Measurements from ENCODE around the gene KCTD17. TPM values are rescaled to one million over a fixed set of nuclear protein-coding genes. Genes with fewer than 3 reads are reported as not detected.

The KCTD17 gene
- total RNA-seq, 1 donor from 2014 or later: 39.6 TPM

DNA sequence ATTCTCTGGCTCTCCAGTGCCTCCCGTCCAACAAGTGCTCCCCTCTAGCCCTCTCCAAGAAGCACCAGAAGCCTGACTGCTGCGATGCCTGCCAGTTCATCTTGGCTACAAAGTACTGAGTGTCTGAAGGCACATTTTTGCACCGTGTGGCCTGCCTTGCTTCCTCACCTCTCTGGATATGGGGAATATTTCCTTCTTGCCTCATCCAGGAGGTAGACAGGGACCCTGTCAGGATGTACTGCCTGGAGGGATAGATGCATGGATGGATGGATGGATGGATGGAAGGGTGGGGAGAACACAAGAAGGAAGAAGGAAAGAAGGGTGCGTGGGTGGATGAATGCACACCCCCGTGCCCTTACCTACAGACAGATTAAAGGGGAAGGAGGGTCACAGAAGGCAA, 27.6 kb downstream of the KCTD17 start:
- no peaks in the 10 kb centered on the region for H3K4me1 Mint-ChIP-seq (ENCODE audit: unreplicated experiment)
- peaks cover 40% of the 10 kb centered on the region for H3K27me3 Mint-ChIP-seq (ENCODE audit: unreplicated experiment)

DNA sequence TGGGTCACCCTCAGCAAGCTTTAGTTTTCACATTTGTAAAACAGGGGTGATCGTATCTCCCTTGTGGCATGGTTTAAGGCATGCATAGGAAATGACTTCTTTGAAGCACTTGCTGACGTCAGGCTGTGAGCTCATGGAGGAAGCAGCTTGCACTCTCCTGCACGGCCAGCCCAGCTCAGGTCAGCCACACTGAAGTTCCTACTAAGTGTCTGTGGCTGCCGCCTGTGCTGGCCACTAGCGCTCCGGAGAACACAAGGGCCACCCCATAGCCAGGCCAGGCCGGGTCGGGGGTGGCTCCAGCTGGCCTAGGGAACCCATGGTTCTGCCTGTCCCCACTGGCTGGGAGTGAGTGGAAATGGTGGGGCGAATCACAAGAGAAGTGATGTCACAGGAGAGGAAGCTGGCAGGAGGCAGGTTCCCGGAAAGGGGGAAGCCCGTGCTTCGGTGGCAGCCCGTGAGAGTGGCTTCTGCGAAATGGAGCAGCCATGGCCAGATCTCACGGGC, 28.2 kb downstream of the KCTD17 start:
- Mint-ChIP-seq H3K27me3 (ENCODE audit: unreplicated experiment) (peaks cover 40% of the 10 kb centered on the region), H3K36me3 (ENCODE audit: unreplicated experiment) (no peaks in the 10 kb centered on the region)

More for the DNA sequence above, 27.6 kb downstream of the KCTD17 start:
- DNase-seq (ENCODE audit: extremely low spot score, unreplicated experiment): no peak
- no peak overlapping the region for H3K4me3 Mint-ChIP-seq (ENCODE audit: unreplicated experiment)
- H3K36me3 Mint-ChIP-seq (ENCODE audit: unreplicated experiment): no peaks in the 10 kb centered on the region
- TF ChIP-seq, protein P1, sequence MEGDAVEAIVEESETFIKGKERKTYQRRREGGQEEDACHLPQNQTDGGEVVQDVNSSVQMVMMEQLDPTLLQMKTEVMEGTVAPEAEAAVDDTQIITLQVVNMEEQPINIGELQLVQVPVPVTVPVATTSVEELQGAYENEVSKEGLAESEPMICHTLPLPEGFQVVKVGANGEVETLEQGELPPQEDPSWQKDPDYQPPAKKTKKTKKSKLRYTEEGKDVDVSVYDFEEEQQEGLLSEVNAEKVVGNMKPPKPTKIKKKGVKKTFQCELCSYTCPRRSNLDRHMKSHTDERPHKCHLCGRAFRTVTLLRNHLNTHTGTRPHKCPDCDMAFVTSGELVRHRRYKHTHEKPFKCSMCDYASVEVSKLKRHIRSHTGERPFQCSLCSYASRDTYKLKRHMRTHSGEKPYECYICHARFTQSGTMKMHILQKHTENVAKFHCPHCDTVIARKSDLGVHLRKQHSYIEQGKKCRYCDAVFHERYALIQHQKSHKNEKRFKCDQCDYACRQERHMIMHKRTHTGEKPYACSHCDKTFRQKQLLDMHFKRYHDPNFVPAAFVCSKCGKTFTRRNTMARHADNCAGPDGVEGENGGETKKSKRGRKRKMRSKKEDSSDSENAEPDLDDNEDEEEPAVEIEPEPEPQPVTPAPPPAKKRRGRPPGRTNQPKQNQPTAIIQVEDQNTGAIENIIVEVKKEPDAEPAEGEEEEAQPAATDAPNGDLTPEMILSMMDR (IDR thresholded peaks at IDR 0.05): no peak
- no peaks in the 10 kb centered on the region for H3K9me3 Mint-ChIP-seq (ENCODE audit: unreplicated experiment)
- H3K27ac Mint-ChIP-seq (ENCODE audit: unreplicated experiment): no peak overlapping the region

DNA sequence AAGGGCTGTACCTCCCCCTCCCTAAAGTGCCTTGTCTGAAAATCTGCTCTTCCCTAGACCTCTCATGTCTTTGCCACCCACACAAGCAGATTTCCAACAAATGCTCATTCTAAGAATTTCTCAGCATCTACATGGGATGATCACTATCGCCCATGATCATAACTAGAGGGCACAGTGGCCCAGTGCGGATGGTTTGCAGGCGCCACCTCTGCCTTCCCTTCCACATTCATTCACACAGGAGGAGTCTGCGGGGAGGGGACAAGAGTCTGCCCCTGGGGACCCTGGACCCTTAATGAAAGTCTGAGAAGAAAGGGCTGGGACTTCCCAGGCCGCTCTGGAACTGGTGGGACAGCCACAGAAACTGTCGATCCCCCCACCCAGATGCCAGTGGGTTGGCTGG, 28.9 kb downstream of the KCTD17 start:
- Mint-ChIP-seq H3K4me1 (ENCODE audit: unreplicated experiment) (no peaks in the 10 kb centered on the region), H3K4me3 (ENCODE audit: unreplicated experiment) (no peak overlapping the region), H3K27ac (ENCODE audit: unreplicated experiment) (no peak overlapping the region), H3K36me3 (ENCODE audit: unreplicated experiment) (no peaks in the 10 kb centered on the region), H3K9me3 (ENCODE audit: unreplicated experiment) (no peaks in the 10 kb centered on the region), H3K27me3 (ENCODE audit: unreplicated experiment) (peaks cover 34% of the 10 kb centered on the region)
- TF ChIP-seq, protein P1 (IDR thresholded peaks at IDR 0.05): no peak
- DNase-seq (ENCODE audit: extremely low spot score, unreplicated experiment): no peak

More for the DNA sequence above, 28.2 kb downstream of the KCTD17 start:
- no peaks in the 10 kb centered on the region for H3K4me1 Mint-ChIP-seq (ENCODE audit: unreplicated experiment)
- no peaks in the 10 kb centered on the region for H3K9me3 Mint-ChIP-seq (ENCODE audit: unreplicated experiment)
- H3K4me3 Mint-ChIP-seq (ENCODE audit: unreplicated experiment): no peak overlapping the region
- TF ChIP-seq, protein P1 (IDR thresholded peaks at IDR 0.05): no peak
- H3K27ac Mint-ChIP-seq (ENCODE audit: unreplicated experiment): no peak overlapping the region
- no peak for DNase-seq (ENCODE audit: extremely low spot score, unreplicated experiment)

DNA sequence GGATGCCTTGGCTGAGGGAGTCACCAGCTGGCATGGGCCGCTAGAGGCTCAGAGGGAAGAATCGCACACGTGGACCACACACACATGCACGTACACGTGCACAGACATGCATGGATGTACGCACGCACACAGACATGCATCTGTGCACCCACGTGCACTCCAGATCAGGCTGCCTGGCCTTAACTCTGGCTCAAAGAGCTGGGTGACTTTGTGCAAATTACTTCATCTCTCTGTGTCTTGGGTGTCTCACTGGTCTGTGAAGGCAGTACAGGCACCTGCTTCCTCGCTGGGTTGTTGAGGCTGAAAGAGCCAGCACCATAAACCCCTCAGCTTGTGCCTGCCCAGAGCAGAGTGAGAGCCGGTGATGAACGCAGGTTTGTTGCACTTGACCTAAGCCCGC, 29.3 kb downstream of the KCTD17 start:
- no peak for DNase-seq (ENCODE audit: extremely low spot score, unreplicated experiment)
- Mint-ChIP-seq H3K36me3 (ENCODE audit: unreplicated experiment) (no peaks in the 10 kb centered on the region), H3K4me3 (ENCODE audit: unreplicated experiment) (no peak overlapping the region), H3K27ac (ENCODE audit: unreplicated experiment) (no peak overlapping the region), H3K27me3 (ENCODE audit: unreplicated experiment) (peaks cover 30% of the 10 kb centered on the region), H3K9me3 (ENCODE audit: unreplicated experiment) (no peaks in the 10 kb centered on the region), H3K4me1 (ENCODE audit: unreplicated experiment) (no peaks in the 10 kb centered on the region)
- TF ChIP-seq, protein P1 (IDR thresholded peaks at IDR 0.05): no peak

DNA sequence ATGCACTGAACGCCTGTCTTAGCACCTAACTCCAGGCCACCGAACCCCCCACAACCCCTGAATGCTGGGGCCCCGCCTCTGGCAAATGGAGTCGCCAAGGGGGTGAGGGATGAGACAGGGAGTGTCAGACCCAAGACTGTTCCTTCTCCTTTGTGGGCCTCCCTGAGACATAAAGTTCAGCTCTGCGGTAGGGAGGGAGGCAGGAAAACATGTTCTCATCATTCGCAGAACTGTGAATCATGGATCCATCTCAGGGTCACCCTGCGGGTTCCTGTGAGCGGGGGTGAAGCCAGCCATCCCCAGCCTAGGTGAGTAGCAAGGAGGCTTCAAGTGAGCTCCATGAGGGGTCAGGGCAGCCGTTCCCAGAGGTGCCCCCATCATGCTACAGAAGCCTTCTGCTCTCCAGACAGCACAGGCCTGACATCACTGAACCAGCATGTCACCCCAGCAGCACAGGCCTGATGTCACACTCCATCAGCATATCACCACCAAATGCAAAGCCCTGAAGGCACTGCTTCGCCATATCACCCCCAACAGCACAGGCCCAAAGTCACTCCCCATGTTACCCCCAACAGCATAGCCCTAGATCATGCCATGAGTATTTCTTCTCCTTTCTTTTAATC, 30.8 kb downstream of the KCTD17 start:
- Mint-ChIP-seq H3K27ac (ENCODE audit: unreplicated experiment) (no peak overlapping the region), H3K4me1 (ENCODE audit: unreplicated experiment) (no peaks in the 10 kb centered on the region), H3K27me3 (ENCODE audit: unreplicated experiment) (peaks cover 20% of the 10 kb centered on the region), H3K36me3 (ENCODE audit: unreplicated experiment) (no peaks in the 10 kb centered on the region), H3K9me3 (ENCODE audit: unreplicated experiment) (no peaks in the 10 kb centered on the region), H3K4me3 (ENCODE audit: unreplicated experiment) (no peak overlapping the region)
- TF ChIP-seq, protein P1 (IDR thresholded peaks at IDR 0.05): no peak
- no peak for DNase-seq (ENCODE audit: extremely low spot score, unreplicated experiment)
